ENCODE measurements around the gene SNX7.

SNX7 gene

GRCh38 chr1:98661544-98662355 is at the start of gene SNX7:
Gene SNX7 (plus strand): TSS chr1:98661721. CDS start chr1:98661732, 11 bp downstream.
- DNase-seq (ENCODE audit: low read depth): no peak

DNA sequence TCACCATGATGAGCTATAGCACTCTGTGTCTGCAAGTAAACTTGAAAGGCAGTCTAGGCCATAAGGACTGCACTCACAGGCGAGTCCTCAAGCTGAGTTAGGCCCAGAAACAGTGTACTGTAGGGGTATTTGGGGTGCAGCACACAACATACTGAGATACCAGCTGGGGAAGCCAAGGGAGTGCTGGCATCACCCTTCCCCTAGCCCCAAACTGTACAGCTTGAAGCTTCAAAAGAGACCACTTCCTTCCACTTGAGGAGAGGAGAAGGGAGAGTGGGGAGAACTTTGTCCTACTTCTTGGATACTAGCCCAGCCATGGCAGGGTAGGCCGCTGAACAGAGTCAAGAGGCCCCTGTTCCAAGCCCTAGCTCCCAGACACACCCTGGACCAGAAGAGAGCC is 24.2 kb upstream of the SNX7 start:
- DNase-seq (ENCODE audit: low read depth): no peak

GRCh38 chr1:98638185-98638584 is 23.3 kb upstream of the SNX7 start:
- DNase-seq (ENCODE audit: low read depth): no peak

DNA sequence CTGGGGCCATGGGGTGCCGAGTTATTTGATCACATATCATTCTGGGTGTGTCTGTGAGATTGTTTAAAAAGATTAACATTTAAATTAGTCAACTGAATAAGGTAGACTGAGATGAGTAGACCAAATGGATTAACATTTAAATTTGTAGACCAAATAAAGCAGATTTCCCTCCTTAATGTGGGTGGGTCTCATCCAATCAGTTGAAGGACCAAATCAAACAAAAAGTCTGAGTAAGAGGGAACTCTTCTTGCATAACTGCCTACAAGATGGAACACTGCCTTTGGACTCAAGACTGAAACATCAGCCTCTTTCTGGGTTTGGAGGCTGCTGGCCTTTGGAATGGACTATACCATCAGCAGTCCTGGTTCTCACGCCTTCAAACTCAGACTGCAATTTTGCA is 17.0 kb upstream of the SNX7 start:
- no peak for DNase-seq (ENCODE audit: low read depth)

DNA sequence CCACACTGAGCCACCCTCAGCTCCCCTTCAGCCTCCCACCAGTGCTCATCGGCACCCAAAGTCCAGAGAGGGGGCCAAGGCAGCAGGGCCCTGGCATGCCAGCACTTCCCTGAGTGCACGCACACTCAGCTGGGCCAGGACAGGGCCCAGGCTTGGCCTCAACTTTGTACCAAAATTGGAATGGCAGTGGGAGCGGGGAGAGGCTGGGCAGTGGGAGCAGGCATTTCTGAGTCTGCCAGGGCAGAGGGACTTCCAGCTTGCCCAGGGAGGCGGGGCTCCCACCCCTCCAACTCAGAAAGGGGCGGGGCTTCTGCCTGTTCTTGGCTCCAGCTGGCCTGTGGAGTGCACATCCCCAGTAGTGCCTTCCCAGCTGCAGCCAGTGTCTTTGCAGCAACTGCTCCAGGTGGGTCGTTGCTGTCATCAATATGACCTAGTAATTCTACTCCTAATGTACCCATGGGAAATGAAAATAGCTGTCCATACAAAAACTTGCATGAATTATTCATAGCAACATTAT is 10.3 kb upstream of the SNX7 start:
- no peak for DNase-seq (ENCODE audit: low read depth)

DNA sequence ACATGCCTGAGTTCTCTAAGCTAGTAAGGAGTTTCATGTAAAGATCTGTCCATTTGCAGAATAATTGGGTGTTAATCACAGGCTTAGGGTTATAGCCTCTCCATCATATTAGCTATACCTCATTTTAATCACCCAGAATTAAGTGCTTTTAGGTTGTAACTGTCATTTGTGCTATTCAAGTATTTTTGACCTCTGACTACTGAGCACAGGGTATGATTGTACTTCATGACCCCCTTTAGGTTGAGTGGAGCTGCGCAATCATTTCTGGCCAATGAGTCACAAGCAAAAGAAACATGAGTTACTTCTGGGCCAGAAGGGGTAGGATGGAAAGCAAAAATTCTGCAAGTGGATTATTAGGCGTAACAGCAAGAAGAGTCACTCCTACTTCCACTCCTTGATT is 8.4 kb upstream of the SNX7 start:
- DNase-seq (ENCODE audit: low read depth): no peak

GRCh38 chr1:98659879-98660278 is 1.6 kb upstream of the SNX7 start:
- no peak for DNase-seq (ENCODE audit: low read depth)

- no peak for DNase-seq (ENCODE audit: low read depth)
Measured at GRCh38 chr1:98660940-98661543, 479 bp upstream of the SNX7 start.

GRCh38 chr1:98662356-98662670 is 792 bp downstream of the SNX7 start:
- no peak for DNase-seq (ENCODE audit: low read depth)

DNA sequence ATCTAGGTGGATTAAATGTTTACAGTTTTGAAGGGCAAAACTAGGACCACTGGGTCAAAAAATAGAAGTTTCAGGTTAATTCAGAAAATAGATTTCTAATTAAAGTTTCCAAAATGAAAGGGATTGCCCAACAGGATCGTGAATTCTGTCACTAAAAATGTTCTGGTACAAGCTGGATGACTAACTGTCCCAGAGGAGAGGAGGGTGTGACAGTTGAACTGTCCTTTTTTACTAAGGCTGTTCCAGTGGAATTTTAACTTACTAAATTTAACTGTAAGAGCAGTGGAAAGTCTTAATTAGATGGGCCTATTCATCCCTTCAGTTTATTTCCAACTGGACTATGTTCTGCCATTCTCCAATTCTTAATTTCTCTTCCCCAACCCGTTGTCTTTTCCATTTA is 7.2 kb downstream of the SNX7 start:
- no peak for DNase-seq (ENCODE audit: low read depth)

DNA sequence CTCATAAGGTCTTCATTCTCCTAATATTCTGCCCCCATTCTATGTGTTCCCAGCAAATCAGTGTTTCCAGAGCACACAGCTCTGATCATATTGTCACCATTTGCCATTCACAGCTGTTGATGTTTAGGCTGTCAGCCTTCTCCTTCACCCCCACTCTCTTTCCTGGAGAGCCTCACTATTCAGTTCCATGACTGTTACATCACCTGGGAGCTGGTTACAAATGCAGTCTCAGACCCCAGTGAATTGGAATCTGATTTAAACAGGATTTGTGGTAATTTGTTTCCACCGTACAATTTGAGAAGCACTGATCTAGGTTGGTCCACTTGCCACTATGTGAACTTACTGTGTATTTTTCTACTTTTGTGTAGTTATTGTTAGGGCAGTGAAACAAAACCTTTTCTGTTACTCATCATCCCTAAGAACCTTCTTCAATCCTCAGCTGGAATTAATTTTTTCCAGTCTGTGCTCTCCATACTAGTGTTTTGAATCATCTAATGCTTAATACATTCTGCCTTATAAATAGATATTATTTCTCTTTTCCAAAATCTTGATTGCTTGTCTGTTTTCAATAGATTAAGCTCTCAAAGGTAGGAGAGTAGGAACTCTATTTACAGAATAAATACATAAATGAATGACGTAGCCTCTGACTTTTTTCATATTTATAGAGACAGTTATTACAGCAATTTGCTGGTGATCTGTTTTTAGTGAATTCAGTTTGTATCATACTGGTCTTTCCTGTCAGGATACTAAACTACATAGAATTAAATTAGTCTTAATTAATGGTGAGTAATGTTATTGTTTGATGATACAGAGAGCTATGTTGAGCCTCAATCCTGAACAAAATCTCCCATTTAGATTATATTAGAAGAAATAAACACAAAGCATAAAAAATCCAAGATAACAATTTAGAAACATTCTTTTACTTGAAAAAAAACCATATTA is 8.1 kb downstream of the SNX7 start:
- no peak for DNase-seq (ENCODE audit: low read depth)

GRCh38 chr1:98672189-98672588 is 10.7 kb downstream of the SNX7 start:
- no peak for DNase-seq (ENCODE audit: low read depth)

GRCh38 chr1:98674075-98674781 is 12.7 kb downstream of the SNX7 start:
- no peak for DNase-seq (ENCODE audit: low read depth)

DNA sequence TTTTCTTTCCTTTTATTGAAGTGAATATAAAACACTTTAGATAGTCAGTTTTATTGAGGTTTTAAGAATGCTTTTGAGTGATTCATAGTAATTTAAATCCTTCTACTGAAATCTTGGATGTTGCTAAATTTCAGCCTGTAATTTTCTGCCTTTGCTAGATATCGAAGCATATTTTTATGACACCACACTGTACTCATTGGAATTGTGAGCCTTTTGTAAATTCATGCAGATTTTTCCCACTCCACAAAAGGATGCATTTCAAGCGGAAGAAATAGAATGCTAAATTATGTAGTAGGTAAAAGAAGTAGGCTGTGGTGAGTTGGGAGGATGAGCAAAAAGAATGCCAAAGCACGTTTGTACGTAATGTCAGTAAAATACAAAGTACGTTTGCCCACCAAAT is 13.8 kb downstream of the SNX7 start:
- DNase-seq (ENCODE audit: low read depth): no peak

GRCh38 chr1:98677288-98677687 is 15.8 kb downstream of the SNX7 start:
- no peak for DNase-seq (ENCODE audit: low read depth)

- no peak for DNase-seq (ENCODE audit: low read depth)
Measured at GRCh38 chr1:98681812-98682211, 20.3 kb downstream of the SNX7 start.

DNA sequence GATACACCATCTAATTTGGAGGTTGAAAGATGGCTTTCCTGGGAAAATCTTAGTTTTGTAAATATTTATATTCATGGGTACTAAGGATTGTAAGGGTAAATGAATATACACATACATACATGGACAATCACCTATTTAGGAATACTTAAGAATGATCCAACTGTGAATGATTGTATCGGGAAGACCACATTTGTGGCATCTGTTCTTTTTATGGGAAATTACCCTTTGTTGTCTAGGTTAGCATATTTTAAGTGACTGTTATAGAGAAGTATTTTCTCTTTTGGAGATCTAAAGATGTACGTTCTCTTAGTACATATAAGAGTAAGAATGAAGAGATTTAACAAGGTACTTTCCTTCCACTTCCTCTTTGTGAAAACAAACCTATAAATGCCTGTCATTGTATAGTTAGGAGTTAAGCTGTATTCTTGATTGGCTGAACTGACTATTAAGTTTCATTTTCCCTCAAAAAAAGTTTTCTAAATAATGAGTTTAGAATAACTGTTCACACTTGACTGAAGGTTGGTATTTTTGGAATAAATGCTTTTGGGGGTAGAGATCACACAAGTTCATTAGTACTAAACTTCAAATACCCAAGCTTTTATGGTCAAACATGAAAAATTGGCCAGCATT is 26.7 kb downstream of the SNX7 start:
- DNase-seq (ENCODE audit: low read depth): no peak

GRCh38 chr1:98690576-98690975 is 29.1 kb downstream of the SNX7 start:
- DNase-seq (ENCODE audit: low read depth): no peak

DNA sequence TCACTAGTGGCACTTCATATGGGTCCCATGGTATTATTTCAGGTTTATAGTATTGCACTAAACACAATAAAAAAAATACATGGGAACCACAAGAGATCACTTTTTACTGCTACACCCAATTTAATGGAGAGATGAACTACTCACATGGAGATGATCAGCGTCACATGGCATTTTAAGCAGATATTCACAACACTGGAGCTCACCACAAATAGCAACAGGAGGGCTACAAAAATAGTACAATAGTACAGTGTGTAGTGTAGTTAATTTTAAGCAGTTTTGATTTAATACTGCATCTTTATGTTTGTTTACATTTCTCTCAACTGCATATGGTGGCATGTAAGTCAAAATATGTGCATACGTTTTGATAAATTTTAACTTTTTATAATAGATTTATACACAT is 31.0 kb downstream of the SNX7 start:
- no peak for DNase-seq (ENCODE audit: low read depth)

DNA sequence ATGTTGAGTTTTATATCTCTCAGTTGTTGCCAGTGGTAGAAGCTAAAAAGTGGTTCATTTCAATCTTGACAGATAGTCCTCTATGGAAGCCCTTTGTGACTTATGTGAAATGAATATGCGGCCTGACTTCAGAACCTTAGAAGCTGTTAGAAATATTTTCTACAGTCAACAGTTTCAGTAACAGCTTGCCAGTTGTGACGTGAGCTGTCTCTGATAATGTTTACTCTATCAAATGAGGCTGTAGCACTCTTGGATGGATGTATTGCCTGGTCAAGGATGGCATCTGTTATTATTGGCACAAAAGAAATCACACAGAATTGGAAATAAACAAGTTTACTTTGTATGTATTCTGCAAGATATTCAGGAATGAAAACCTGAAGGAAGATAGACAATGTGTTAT is 31.9 kb downstream of the SNX7 start:
- DNase-seq (ENCODE audit: low read depth): no peak

GRCh38 chr1:98696077-98696476 is 34.6 kb downstream of the SNX7 start:
- no peak for DNase-seq (ENCODE audit: low read depth)

GRCh38 chr1:98697781-98698180 is 36.3 kb downstream of the SNX7 start:
- no peak for DNase-seq (ENCODE audit: low read depth)

All from stimulated activated CD8-positive, alpha-beta memory T cell treated with anti-CD3 and anti-CD28 coated beads, Interleukin-15, amount 100 ng/mL, for 1 hour (primary cell).